K562 (cell line): Measurements from ENCODE around the gene CLEC19A. TPM values are rescaled to one million over a fixed set of nuclear protein-coding genes. Genes with fewer than 3 reads are reported as not detected.
A peak's percentile ranks its signal among the peaks of the same experiment; 100 is the strongest.

Experiments
- ATAC-seq: fragments of 200-7000 bp; cut with Tn5 transposase; 3 replicates; pipeline ENCODE4 v1.9.1; 2020; ENCODE audit warnings: moderate library complexity
- BruUV-seq: library from RNA; stranded (reverse); fragments of 400-500 nt; replicated peaks from 2 replicates; lab custom pipeline; 2021; lab: Mats Ljungman, UMichigan
- CTCF ChIA-PET: fragments of 300-600 bp; formaldehyde crosslinking; extraction: SDS; loops from one replicate; lab custom pipeline; 2021; ENCODE audit warnings: low intra/inter-chr PET ratio; lab: Yijun Ruan, JAX
- POLR2A ChIA-PET: fragments of 300-600, 350-650 bp; sonication (Branson Sonifier 250); formaldehyde crosslinking; extraction: SDS; loops from one replicate; lab custom pipeline; 2021; ENCODE audit warnings: antibody characterized with exemption, inconsistent platforms; lab: Yijun Ruan, JAX
- DNase-seq, 4 experiments: peaks; one replicate each; pipeline versions ENCODE4 v3.0.0 to v3.0.0-alpha.2; 2011 to 2018; ENCODE audit warnings: low spot score in 3 of 4, mixed read lengths in 3 of 4; ENCODE audit errors: extremely low read depth in 1 of 4
- FAIRE-seq: peaks from 2 replicates; lab custom pipeline; 2011; peaks lifted over from hg19 to GRCh38; lab: Jason Lieb, UNC
- H2AFZ ChIP-seq: 2 replicates; pipeline ENCODE4 v1.6.0; 2011; ENCODE audit warnings: low read depth, low read length, control low read depth, inconsistent platforms
- H3K27ac ChIP-seq: fragments of 200-600 bp; 3 replicates; pipeline ENCODE4 v1.8.0; 2011; ENCODE audit warnings: low read depth, mild to moderate bottlenecking, control low read depth, inconsistent platforms, low read length, moderate library complexity, mixed read lengths; ENCODE audit errors: extremely low read depth
- H3K27me3 ChIP-seq, 2 experiments: fragments of 300-600 bp in 1 of 2; 2 replicates in 1 of 2; 3 replicates in 1 of 2; pipeline versions ENCODE4 v1.6.0 to v1.8.0; 2011; ENCODE audit warnings: inconsistent platforms in 2 of 2, low read length in 2 of 2, mild to moderate bottlenecking in 1 of 2, mixed read lengths in 1 of 2, moderate library complexity in 1 of 2; ENCODE audit not compliant: control insufficient read depth in 2 of 2, insufficient read depth in 2 of 2
- H3K36me3 ChIP-seq: fragments of 300-600 bp; 3 replicates; pipeline ENCODE4 v1.8.0; 2011; ENCODE audit warnings: mild to moderate bottlenecking, low read length, inconsistent platforms; ENCODE audit not compliant: control insufficient read depth, insufficient read depth
- H3K4me1 ChIP-seq, 2 experiments: fragments of 200-600 bp in 1 of 2; replicated peaks in 1 of 2; 2 replicates in 1 of 2; 3 replicates in 1 of 2; pipeline versions ENCODE4 v1.5.1 to v1.8.0; 2011; ENCODE audit warnings: inconsistent platforms in 2 of 2, low read length in 2 of 2, mild to moderate bottlenecking in 1 of 2, mixed read lengths in 1 of 2, moderate library complexity in 1 of 2; ENCODE audit not compliant: control insufficient read depth in 2 of 2, insufficient read depth in 2 of 2
- H3K4me2 ChIP-seq: 2 replicates; pipeline ENCODE4 v1.6.1; 2011; ENCODE audit warnings: low read length, control low read depth, inconsistent platforms, mixed read lengths; ENCODE audit not compliant: insufficient read depth
- H3K4me3 ChIP-seq: fragments of 200-600 bp; sonication (generic), shearing (Covaris generic); 2 replicates; pipeline ENCODE4 v1.5.1; 2016; ENCODE audit warnings: control low read depth, inconsistent platforms
- H3K79me2 ChIP-seq: fragments of 200-600 bp; 3 replicates; pipeline ENCODE4 v1.8.0; 2011; ENCODE audit warnings: low read length, inconsistent platforms; ENCODE audit not compliant: control insufficient read depth, insufficient read depth
- H3K9ac ChIP-seq, 2 experiments: 2 replicates each; pipeline versions ENCODE4 v1.6.0 to v1.6.1; 2011; ENCODE audit warnings: low read depth in 2 of 2, low read length in 2 of 2, control low read depth in 1 of 2, inconsistent platforms in 1 of 2, mild to moderate bottlenecking in 1 of 2, mixed read lengths in 1 of 2; ENCODE audit not compliant: insufficient read depth in 1 of 2
- H3K9me1 ChIP-seq: one replicate; pipeline ENCODE4 v1.6.0; 2011; ENCODE audit warnings: inconsistent platforms, mild to moderate bottlenecking, low read length, moderate library complexity; ENCODE audit not compliant: control insufficient read depth, insufficient read depth
- H3K9me3 ChIP-seq: replicated peaks from 2 replicates; pipeline ENCODE4 v1.5.1; 2011; ENCODE audit warnings: low read depth, low read length, inconsistent platforms; ENCODE audit not compliant: control insufficient read depth, insufficient read depth
- H4K20me1 ChIP-seq: replicated peaks from 2 replicates; pipeline ENCODE4 v1.6.1; 2011; ENCODE audit warnings: low read length, inconsistent platforms, mixed read lengths; ENCODE audit not compliant: control insufficient read depth, insufficient read depth
- ATF3 ChIP-seq, 2 experiments: fragments of 450-650 bp in 1 of 2; sonication (generic) in 1 of 2; formaldehyde crosslinking in 1 of 2; IDR thresholded peaks in 1 of 2; conservative IDR thresholded peaks in 1 of 2; 2 replicates each; pipeline versions ENCODE4 v1.6.1 to v1.8.1; 2016 to 2023; ENCODE audit warnings: mild to moderate bottlenecking in 2 of 2, moderate library complexity in 2 of 2, inconsistent platforms in 1 of 2, missing genetic modification reagents in 1 of 2
- HMG20A ChIP-seq: fragments of 450-650 bp; formaldehyde crosslinking; conservative IDR thresholded peaks from 2 replicates; pipeline ENCODE4 v1.4.0; 2020; ENCODE audit warnings: mild to moderate bottlenecking, mixed read lengths
- JUND ChIP-seq, 2 experiments: IDR thresholded peaks; 2 replicates in 1 of 2; 3 replicates in 1 of 2; pipeline ENCODE4 v1.6.1; 2011; ENCODE audit warnings: borderline replicate concordance in 2 of 2, low read depth in 2 of 2, low read length in 2 of 2, improper control_type of control experiment in 1 of 2, missing biosample characterization in 1 of 2, missing genetic modification characterization in 1 of 2, missing genetic modification reagents in 1 of 2
- MAFF ChIP-seq: IDR thresholded peaks from 2 replicates; pipeline ENCODE4 v1.6.1; 2012; ENCODE audit warnings: low read length, improper control_type of control experiment
- MAFG ChIP-seq: fragments of 450-650 bp; conservative IDR thresholded peaks from 2 replicates; pipeline ENCODE4 v1.6.1; 2016; ENCODE audit warnings: missing genetic modification characterization, missing compliant biosample characterization
- MGA ChIP-seq: fragments of 450-650 bp; IDR thresholded peaks from 2 replicates; pipeline ENCODE4 v1.6.1; 2016; ENCODE audit warnings: mild to moderate bottlenecking, moderate library complexity
- NFE2L1 ChIP-seq: fragments of 450-650 bp; IDR thresholded peaks from 2 replicates; pipeline ENCODE4 v1.6.1; 2016; ENCODE audit warnings: missing genetic modification characterization, low read depth, mild to moderate bottlenecking, missing compliant biosample characterization, moderate library complexity, borderline replicate concordance
- NRF1 ChIP-seq, 2 experiments: fragments of 450-650 bp; IDR thresholded peaks in 1 of 2; conservative IDR thresholded peaks in 1 of 2; 2 replicates each; pipeline ENCODE4 v1.6.1; 2014; ENCODE audit warnings: mild to moderate bottlenecking in 2 of 2
- ZNF57 ChIP-seq: fragments of 450-650 bp; formaldehyde crosslinking; IDR thresholded peaks from 2 replicates; pipeline ENCODE4 v1.4.0; 2020; ENCODE audit warnings: mild to moderate bottlenecking, moderate library complexity
- WGBS: fragments of 100-300 bp; shearing (Covaris generic); methylation state at CpG from one replicate; pipeline ENCODE4 v1.1.6; 2016; ENCODE audit warnings: low coverage, mixed read lengths; ENCODE audit not compliant: insufficient coverage; ENCODE audit errors: missing lambda C conversion rate; 5-methylcytosine and 5-hydroxymethylcytosine counted together
- in situ Hi-C: fragments of 300-500 bp; cut with MboI; formaldehyde crosslinking; loops from 4 replicates; pipeline ENCODE4 v1.15.0; 2018; ENCODE audit warnings: inconsistent platforms, mixed read lengths
- intact Hi-C: fragments of 100-400 bp; cut with micrococcal nuclease; formaldehyde crosslinking; loops from 2 replicates; pipeline ENCODE4 v1.14.2; 2022
- polyA plus RNA-seq, 8 experiments: library from polyadenylated mRNA; depleted of rRNA in 4 of 8; stranded (reverse) in 5 of 8; unstranded in 3 of 8; fragments of >200 nt; fragmentation: Nextera tagmentation in 2 of 8; fragmentation: Illumina TruSeq in 1 of 8; extraction: Ambion mirVana in 2 of 8; extraction: Trizol in 1 of 8; gene quantifications; 2 replicates each; pipeline versions ENCODE4 v1.2.1 to v1.2.3, GENCODE V29; 2011 to 2014; ENCODE audit warnings: inconsistent platforms in 1 of 8, missing spikeins in 1 of 8
- total RNA-seq, 7 experiments: library from RNA; depleted of rRNA in 6 of 7; stranded (reverse); fragments of >200 nt in 6 of 7; fragmentation: Illumina TruSeq in 2 of 7; extraction: Trizol in 2 of 7; gene quantifications; 2 replicates each; pipeline versions ENCODE4 v1.2.1 to v1.2.3, GENCODE V29; 2011 to 2021; ENCODE audit warnings: low replicate concordance in 1 of 7

Gene CLEC19A
- total and polyA plus RNA-seq, 9 of the 15 experiments (the other 6 are each of a cell fraction or from before 2014, with no cell fraction given), result not detected

DNA sequence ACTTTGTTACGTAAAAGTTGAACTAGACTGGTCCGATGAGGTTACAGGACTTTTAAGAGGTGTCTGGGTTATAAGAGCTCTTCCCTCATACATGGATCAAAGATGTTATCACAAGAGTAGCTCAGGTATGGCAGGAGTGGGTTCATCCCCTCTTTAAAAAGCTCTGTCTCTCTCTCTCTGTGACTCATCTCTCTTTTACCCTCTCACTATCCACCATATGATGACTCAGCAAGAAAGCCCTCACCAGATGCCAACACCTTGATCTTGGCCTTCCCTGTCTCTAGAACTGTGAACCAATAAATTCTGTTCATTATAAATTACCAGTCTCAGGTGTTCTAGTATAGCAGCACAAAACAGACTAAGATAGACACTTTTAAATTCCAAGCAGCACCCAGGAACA is 1.9 kb upstream of the CLEC19A start:
- 4% methylated on average over 2 of the region's 2 CpGs for WGBS
- intact Hi-C loops (no loop called here), in situ Hi-C loops (no loop called here)
- Histone ChIP-seq H3K79me2 (no peaks in the 10 kb centered on the region), H3K27ac (no peak overlapping the region), H3K9ac (no peak overlapping the region), H4K20me1 (no peaks in the 10 kb centered on the region), H2AFZ (no peak overlapping the region), H3K27me3 (no peaks in the 10 kb centered on the region; a peak in 1 of 5 replicates), H3K9me3 (no peaks in the 10 kb centered on the region), H3K9me1 (no peaks in the 10 kb centered on the region), H3K4me2 (no peak overlapping the region), H3K4me1 (no peaks in the 10 kb centered on the region; a peak in 1 of 5 replicates), H3K36me3 (no peaks in the 10 kb centered on the region), H3K4me3 (no peak overlapping the region)
- no peak for ATAC-seq
- BruUV-seq, result no TSS peak
- POLR2A ChIA-PET, result interaction anchor here (0.5 kb wide), 1 partner anchor 14 kb away, joined by 3 read pairs; no protein-coding TSS in a partner anchor
- no peak for DNase-seq
- CTCF ChIA-PET, result no interaction called here
- FAIRE-seq, result no peak
- no peak for TF ChIP-seq HMG20A
- 0 out of 2 replicates have a peak, but pooled peaks have one; percentile 50 for TF ChIP-seq NFE2L1 (tag)
- TF ChIP-seq NRF1 (conservative IDR thresholded peaks at IDR 0.05 in 1 of 2, IDR thresholded peaks at IDR 0.05 in 1 of 2), result 0 out of 4 replicates have a peak, but pooled peaks of 1 of the 2 experiments have one; percentile 1
- 0 out of 2 replicates have a peak, but pooled peaks have one; percentile 38 for TF ChIP-seq ATF3 (IDR thresholded peaks at IDR 0.05)
- no peak for TF ChIP-seq ATF3 (CRISPR knock-in tag; conservative IDR thresholded peaks at IDR 0.05)
- no peak for TF ChIP-seq ZNF57
- TF ChIP-seq MAFG (tag), result peak; percentile 94
- TF ChIP-seq JUND (IDR thresholded peaks at IDR 0.05; ENCODE audit: borderline replicate concordance, low read depth, low read length), result peak; percentile 49; the same call in 1 of the 2 replicates
- TF ChIP-seq JUND (tag; IDR thresholded peaks at IDR 0.05; ENCODE audit: borderline replicate concordance, low read depth, low read length), result peak; percentile 46; the same call in 1 of the 3 replicates
- peak; percentile 94 for TF ChIP-seq MAFF
- no peak for TF ChIP-seq MGA
